Renal cortical epithelial cell (primary cell): ENCODE results near the gene GRIN2A. TPM values are rescaled to one million over a fixed set of nuclear protein-coding genes. Genes with fewer than 3 reads are reported as not detected.
"Not testable (repeated sequence)": the region's sequence is repeated elsewhere in the genome, so short reads cannot be mapped to it uniquely, and the experiment has no call there.

Experiments
- DNase-seq: peaks from one replicate; pipeline ENCODE4 v3.0.0-alpha.2; 2011; ENCODE audit warnings: low read depth
- total RNA-seq: library from RNA; depleted of rRNA; stranded (reverse); fragments of >200 nt; gene quantifications from 2 replicates; pipeline ENCODE4 v1.2.3, GENCODE V29; 2014

Gene GRIN2A
- total RNA-seq, 1 donor from 2014 or later, result 0.15 TPM

GRCh38 chr16:9913604-9914326 lies 268.5 kb downstream of the GRIN2A start:
- DNase-seq, result no peak

GRCh38 chr16:9911989-9912388 lies 270.2 kb downstream of the GRIN2A start:
- no peak for DNase-seq

GRCh38 chr16:9911231-9911630 lies 271.0 kb downstream of the GRIN2A start:
- no peak for DNase-seq

- DNase-seq, result no peak
Measured at GRCh38 chr16:9909072-9909825, 273.0 kb downstream of the GRIN2A start.

- no peak for DNase-seq
Measured at GRCh38 chr16:9908613-9909012, 273.6 kb downstream of the GRIN2A start.

- DNase-seq, result no peak
Measured at GRCh38 chr16:9907752-9908151, 274.5 kb downstream of the GRIN2A start.

- no peak for DNase-seq
Measured at GRCh38 chr16:9906218-9906617, 276.0 kb downstream of the GRIN2A start.

- no peak for DNase-seq
Measured at GRCh38 chr16:9904526-9904925, 277.7 kb downstream of the GRIN2A start.

GRCh38 chr16:9900576-9900975 lies 281.7 kb downstream of the GRIN2A start:
- DNase-seq, result no peak

GRCh38 chr16:9898555-9898954 lies 283.7 kb downstream of the GRIN2A start:
- no peak for DNase-seq

- DNase-seq, result no peak
Measured at GRCh38 chr16:9898124-9898523, 284.1 kb downstream of the GRIN2A start.

GRCh38 chr16:9895817-9896216 lies 286.4 kb downstream of the GRIN2A start:
- DNase-seq, result no peak

- DNase-seq, result no peak
Measured at GRCh38 chr16:9885876-9886275, 296.4 kb downstream of the GRIN2A start.

- DNase-seq, result no peak
Measured at GRCh38 chr16:9885467-9885866, 296.8 kb downstream of the GRIN2A start.

- DNase-seq, result not testable (repeated sequence)
Measured at GRCh38 chr16:9875981-9876380, 306.2 kb downstream of the GRIN2A start.

GRCh38 chr16:9874219-9874618 lies 308.0 kb downstream of the GRIN2A start:
- no peak for DNase-seq

GRCh38 chr16:9870962-9871361 lies 311.3 kb downstream of the GRIN2A start:
- no peak for DNase-seq

- DNase-seq, result no peak
Measured at GRCh38 chr16:9869776-9870175, 312.5 kb downstream of the GRIN2A start.

GRCh38 chr16:9868606-9869149 lies 313.6 kb downstream of the GRIN2A start:
- DNase-seq, result no peak

- no peak for DNase-seq
Measured at GRCh38 chr16:9867176-9867575, 315.1 kb downstream of the GRIN2A start.

GRCh38 chr16:9864461-9864860 lies 317.8 kb downstream of the GRIN2A start:
- no peak for DNase-seq

- DNase-seq, result no peak
Measured at GRCh38 chr16:9862327-9862726, 319.9 kb downstream of the GRIN2A start.

GRCh38 chr16:9860876-9861275 lies 321.4 kb downstream of the GRIN2A start:
- no peak for DNase-seq
